B cell (primary cell): ENCODE data around the gene ZSCAN4. TPM values are rescaled to one million over a fixed set of nuclear protein-coding genes. Genes with fewer than 3 reads are reported as not detected.

Source experiments
- ATAC-seq: fragments of 200-7000 bp; cut with Tn5 transposase; one replicate; pipeline ENCODE4 v1.10.0; 2021; ENCODE audit warnings: low read depth, mild to moderate bottlenecking, moderate number of reproducible peaks, moderate library complexity
- CTCF ChIA-PET: fragments of 350-600 bp; sonication (Branson Sonifier 250); formaldehyde crosslinking; loops from one replicate; lab custom pipeline; 2021; ENCODE audit warnings: antibody characterized with exemption, inconsistent platforms; lab: Charles Lee
- POLR2A ChIA-PET: fragments of 350-600 bp; sonication (Branson Sonifier 250); formaldehyde crosslinking; loops from one replicate; lab custom pipeline; 2021; ENCODE audit warnings: antibody characterized with exemption; lab: Charles Lee
- DNase-seq: peaks from one replicate; pipeline ENCODE4 v3.0.0; 2013
- H2AFZ ChIP-seq: 2 replicates; pipeline ENCODE4 v1.6.1; 2012; ENCODE audit warnings: mild to moderate bottlenecking, low read depth, low read length; ENCODE audit not compliant: insufficient read depth, poor library complexity, severe bottlenecking
- H3K27ac ChIP-seq, 2 donors: 1 replicate in 1 of 2; 2 replicates in 1 of 2; pipeline ENCODE4 v1.5.1; 2012 to 2013; ENCODE audit warnings: low read length in 2 of 2, mild to moderate bottlenecking in 2 of 2, moderate library complexity in 1 of 2
- H3K27me3 ChIP-seq, 4 experiments: fragments of 200-600 bp in 1 of 4; sonication (generic) in 1 of 4; replicated peaks in 1 of 4; 1 replicate in 2 of 4; 2 replicates in 2 of 4; pipeline versions ENCODE4 v1.6.1 to v1.7.0; 2013 to 2016; ENCODE audit warnings: low read length in 3 of 4, mild to moderate bottlenecking in 2 of 4, mixed read lengths in 1 of 4, moderate library complexity in 1 of 4; ENCODE audit not compliant: insufficient read depth in 4 of 4, control insufficient read depth in 3 of 4; ENCODE audit errors: control extremely low read depth in 1 of 4
- H3K36me3 ChIP-seq, 2 experiments: replicated peaks in 1 of 2; 1 replicate in 1 of 2; 2 replicates in 1 of 2; pipeline versions ENCODE4 v1.6.1 to v1.7.1; 2013; ENCODE audit warnings: low read length in 1 of 2; ENCODE audit not compliant: insufficient read depth in 2 of 2, control insufficient read depth in 1 of 2; ENCODE audit errors: control extremely low read depth in 1 of 2, extremely low read depth in 1 of 2
- H3K4me1 ChIP-seq, 2 donors: fragments of 200-600 bp in 1 of 2; sonication (generic) in 1 of 2; 1 replicate in 1 of 2; 2 replicates in 1 of 2; pipeline versions ENCODE4 v1.5.1 to v1.6.1; 2013 to 2017; ENCODE audit warnings: low read length in 2 of 2; ENCODE audit not compliant: control insufficient read depth in 2 of 2, insufficient read depth in 2 of 2
- H3K4me2 ChIP-seq: replicated peaks from 2 replicates; pipeline ENCODE3; 2012; ENCODE audit warnings: mild to moderate bottlenecking, low read depth, low read length; ENCODE audit not compliant: poor library complexity, severe bottlenecking
- H3K4me3 ChIP-seq, 5 experiments: fragments of 200-600 bp in 1 of 5; sonication (generic) in 1 of 5; 1 replicate in 3 of 5; 2 replicates in 2 of 5; pipeline versions ENCODE4 v1.5.1 to v1.7.0; 2011 to 2016; ENCODE audit warnings: low read length in 4 of 5, mild to moderate bottlenecking in 4 of 5, low read depth in 2 of 5, control low read depth in 1 of 5, moderate library complexity in 1 of 5; ENCODE audit not compliant: insufficient read depth in 1 of 5; ENCODE audit errors: control extremely low read depth in 1 of 5, extremely low read depth in 1 of 5
- H3K79me2 ChIP-seq: fragments of 200-600 bp; sonication (generic); one replicate; pipeline ENCODE4 v1.6.0; 2016; ENCODE audit warnings: low read length; ENCODE audit not compliant: control insufficient read depth, insufficient read depth
- H3K9ac ChIP-seq: fragments of 200-600 bp; sonication (generic); 2 replicates; pipeline ENCODE4 v1.6.1; 2017; ENCODE audit warnings: mild to moderate bottlenecking, low read length, moderate library complexity
- H3K9me3 ChIP-seq, 3 donors: one replicate each; pipeline versions ENCODE4 v1.6.1 to v1.7.1; 2013; ENCODE audit warnings: low read length in 2 of 3; ENCODE audit not compliant: control insufficient read depth in 2 of 3, insufficient read depth in 1 of 3; ENCODE audit errors: control extremely low read depth in 1 of 3
- H4K20me1 ChIP-seq: 2 replicates; pipeline ENCODE4 v1.6.0; 2012; ENCODE audit warnings: mild to moderate bottlenecking, low read length; ENCODE audit not compliant: insufficient read depth, control insufficient read depth, poor library complexity, severe bottlenecking
- H3K27ac Mint-ChIP-seq: one replicate; pipeline ENCODE4 v1.8.0; 2021; ENCODE audit warnings: mixed read lengths
- H3K27me3 Mint-ChIP-seq: one replicate; pipeline ENCODE4 v1.8.0; 2021; ENCODE audit warnings: mixed read lengths
- H3K4me1 Mint-ChIP-seq: one replicate; pipeline ENCODE4 v1.8.0; 2021; ENCODE audit warnings: mixed read lengths
- H3K4me3 Mint-ChIP-seq: one replicate; pipeline ENCODE4 v1.8.0; 2021; ENCODE audit warnings: mixed read lengths
- H3K9me3 Mint-ChIP-seq: one replicate; pipeline ENCODE4 v1.8.0; 2022; ENCODE audit warnings: mixed read lengths; ENCODE audit not compliant: insufficient read depth
- CTCF ChIP-seq: fragments of 200-600 bp; IDR thresholded peaks from one replicate; pipeline ENCODE4 v1.8.0; 2022; ENCODE audit warnings: antibody characterized with exemption, mild to moderate bottlenecking
- EZH2 ChIP-seq: IDR thresholded peaks from 2 replicates; pipeline ENCODE4 v1.6.1; 2012; ENCODE audit warnings: borderline replicate concordance, low read depth, mild to moderate bottlenecking, moderate library complexity, low read length; ENCODE audit not compliant: insufficient read depth, poor library complexity, severe bottlenecking
- WGBS: methylation state at CpG from one replicate; pipeline ENCODE4 v1.1.5; 2013; ENCODE audit warnings: missing lambda C conversion rate; ENCODE audit not compliant: insufficient coverage; 5-methylcytosine and 5-hydroxymethylcytosine counted together
- intact Hi-C: fragments of 100-400 bp; cut with micrococcal nuclease; formaldehyde crosslinking; loops from one replicate; pipeline ENCODE4 v1.10.0; 2022
- polyA plus RNA-seq: library from polyadenylated mRNA; depleted of rRNA; stranded (reverse); fragments of >200 nt; gene quantifications from 2 replicates; pipeline ENCODE4 v1.2.3, GENCODE V29; 2012
- total RNA-seq, 2 donors: library from RNA; stranded (reverse); fragments of 120-200 nt in 1 of 2; gene quantifications; 1 replicate in 1 of 2; 2 replicates in 1 of 2; pipeline versions ENCODE4 v1.2.3 to v1.2.4, GENCODE V29; 2013 to 2022

The ZSCAN4 gene
- total and polyA plus RNA-seq, 2 donors (not counting 1 experiment from before 2014, with no cell fraction given), result not detected

GRCh38 chr19:57651654-57651996 lies 17.1 kb upstream of the ZSCAN4 start:
- Histone ChIP-seq H4K20me1 (no peaks in the 10 kb centered on the region), H3K4me3 (no peak overlapping the region), H3K9ac (no peak overlapping the region), H3K9me3 (peaks cover 0 to 5% (median 4%) of the 10 kb centered on the region in 3 donors), H3K79me2 (no peaks in the 10 kb centered on the region), H3K4me1 (no peaks in the 10 kb centered on the region), H2AFZ (no peak overlapping the region), H3K27ac (no peak overlapping the region), H3K36me3 (no peaks in the 10 kb centered on the region), H3K4me2 (no peak overlapping the region), H3K27me3 (peaks cover 0 to 9% (median 4%) of the 10 kb centered on the region in 4 experiments)
- H3K27me3 Mint-ChIP-seq, result peaks cover 47% of the 10 kb centered on the region
- no peak overlapping the region for H3K4me3 Mint-ChIP-seq
- H3K27ac Mint-ChIP-seq, result no peak overlapping the region
- ATAC-seq (no peak), DNase-seq (no peak)
- POLR2A ChIA-PET, result no interaction called here
- CTCF ChIA-PET, result no interaction called here
- TF ChIP-seq EZH2, result no peak
- no peak for TF ChIP-seq CTCF
- 75% methylated on average over 6 of the region's 6 CpGs for WGBS
- H3K4me1 Mint-ChIP-seq, result no peaks in the 10 kb centered on the region
- intact Hi-C loops, result no loop called here
- H3K9me3 Mint-ChIP-seq, result peaks cover 4% of the 10 kb centered on the region

- TF ChIP-seq CTCF (no peak), EZH2 (no peak)
- H3K9me3 Mint-ChIP-seq, result peaks cover 4% of the 10 kb centered on the region
These were observed 15.0 kb upstream of the ZSCAN4 start for GRCh38 chr19:57653689-57654088.

More at GRCh38 chr19:57653689-57654088, 15.0 kb upstream of the ZSCAN4 start:
- Histone ChIP-seq H3K79me2 (no peaks in the 10 kb centered on the region), H4K20me1 (no peaks in the 10 kb centered on the region), H3K27ac (no peak overlapping the region), H3K36me3 (no peaks in the 10 kb centered on the region), H3K4me3 (no peak overlapping the region), H3K9me3 (peaks cover 0 to 5% (median 4%) of the 10 kb centered on the region in 3 donors), H3K27me3 (peaks cover 0 to 9% (median 4%) of the 10 kb centered on the region in 4 experiments), H3K9ac (no peak overlapping the region), H3K4me1 (no peaks in the 10 kb centered on the region), H3K4me2 (no peak overlapping the region), H2AFZ (no peak overlapping the region)
- DNase-seq (no peak), ATAC-seq (no peak)
- Mint-ChIP-seq H3K27me3 (peaks cover 56% of the 10 kb centered on the region), H3K4me1 (no peaks in the 10 kb centered on the region), H3K27ac (no peak overlapping the region), H3K4me3 (no peak overlapping the region)
- WGBS, result 91% methylated on average over 2 of the region's 2 CpGs
- intact Hi-C loops, result no loop called here
- POLR2A ChIA-PET, result no interaction called here
- CTCF ChIA-PET, result no interaction called here
